Activated CD8-positive, alpha-beta memory T cell treated with anti-CD3 and anti-CD28 coated beads, Interleukin-2, amount 50 U/mL, for 1 hour (primary cell): Measurements from ENCODE around the gene RELN.
"Not testable (repeated sequence)": the region's sequence is repeated elsewhere in the genome, so short reads cannot be mapped to it uniquely, and the experiment has no call there.

Source experiments
- DNase-seq: peaks from one replicate; pipeline ENCODE4 v3.0.0-alpha.2; 2020; ENCODE audit errors: extremely low read depth

Gene RELN

GRCh38 chr7:103944230-103944900 is 45.1 kb downstream of the RELN start:
- DNase-seq: no peak

- no peak for DNase-seq
These were observed 47.5 kb downstream of the RELN start for GRCh38 chr7:103941976-103942375.

- DNase-seq: no peak
These were observed 48.8 kb downstream of the RELN start for GRCh38 chr7:103940382-103941268.

- DNase-seq: no peak
These were observed 51.8 kb downstream of the RELN start for GRCh38 chr7:103937680-103938079.

GRCh38 chr7:103936558-103936957 is 52.9 kb downstream of the RELN start:
- DNase-seq: no peak

GRCh38 chr7:103934508-103934907 is 55.0 kb downstream of the RELN start:
- no peak for DNase-seq

GRCh38 chr7:103932389-103932788 is 57.1 kb downstream of the RELN start:
- no peak for DNase-seq

- no peak for DNase-seq
These were observed 59.6 kb downstream of the RELN start for GRCh38 chr7:103929901-103930311.

GRCh38 chr7:103928581-103928980 is 60.9 kb downstream of the RELN start:
- no peak for DNase-seq

- no peak for DNase-seq
These were observed 65.3 kb downstream of the RELN start for GRCh38 chr7:103924184-103924583.

- no peak for DNase-seq
These were observed 67.1 kb downstream of the RELN start for GRCh38 chr7:103922407-103922806.

- DNase-seq: no peak
These were observed 67.8 kb downstream of the RELN start for GRCh38 chr7:103921692-103922091.

- DNase-seq: no peak
These were observed 70.1 kb downstream of the RELN start for GRCh38 chr7:103919272-103919868.

GRCh38 chr7:103918631-103919271 is 70.7 kb downstream of the RELN start:
- DNase-seq: no peak

- DNase-seq: no peak
These were observed 73.6 kb downstream of the RELN start for GRCh38 chr7:103915680-103916357.

GRCh38 chr7:103914147-103914899 is 75.1 kb downstream of the RELN start:
- DNase-seq: no peak

- no peak for DNase-seq
These were observed 76.4 kb downstream of the RELN start for GRCh38 chr7:103912891-103913605.

GRCh38 chr7:103911015-103911414 is 78.4 kb downstream of the RELN start:
- DNase-seq: not testable (repeated sequence)

GRCh38 chr7:103905997-103906396 is 83.5 kb downstream of the RELN start:
- DNase-seq: no peak

- DNase-seq: no peak
These were observed 86.5 kb downstream of the RELN start for GRCh38 chr7:103902917-103903316.
